Hepatocyte (in vitro differentiated cells): Measurements from ENCODE around the gene FBXO48. TPM values are rescaled to one million over a fixed set of nuclear protein-coding genes. Genes with fewer than 3 reads are reported as not detected.

Experiments
- DNase-seq: peaks from one replicate; pipeline ENCODE4 v3.0.0-alpha.2; 2016; ENCODE audit warnings: low spot score
- H2AFZ ChIP-seq: fragments of 200-600 bp; sonication (generic); 2 replicates; pipeline ENCODE4 v1.6.0; 2016; ENCODE audit warnings: antibody characterized with exemption, mild to moderate bottlenecking
- H3K27ac ChIP-seq: fragments of 200-600 bp; sonication (generic); 2 replicates; pipeline ENCODE4 v1.5.1; 2016; ENCODE audit warnings: mild to moderate bottlenecking
- H3K27me3 ChIP-seq: fragments of 200-600 bp; sonication (generic); 2 replicates; pipeline ENCODE4 v1.6.1; 2016
- H3K36me3 ChIP-seq: fragments of 200-600 bp; sonication (generic); replicated peaks from 2 replicates; pipeline ENCODE4 v1.5.1; 2016; ENCODE audit warnings: low read depth; ENCODE audit not compliant: insufficient read depth
- H3K4me1 ChIP-seq: fragments of 200-600 bp; sonication (generic); 2 replicates; pipeline ENCODE4 v1.5.1; 2016; ENCODE audit warnings: mild to moderate bottlenecking, moderate library complexity; ENCODE audit not compliant: insufficient read depth
- H3K4me2 ChIP-seq: fragments of 200-600 bp; sonication (generic); 2 replicates; pipeline ENCODE4 v1.6.0; 2016
- H3K4me3 ChIP-seq: fragments of 200-600 bp; sonication (generic); 2 replicates; pipeline ENCODE4 v1.5.1; 2016; ENCODE audit warnings: mild to moderate bottlenecking
- H3K79me2 ChIP-seq: fragments of 200-600 bp; sonication (generic); 2 replicates; pipeline ENCODE4 v1.6.0; 2017; ENCODE audit warnings: mild to moderate bottlenecking
- H3K9me2 ChIP-seq: fragments of 200-600 bp; sonication (generic); replicated peaks from 2 replicates; pipeline ENCODE4 v1.6.0; 2017; ENCODE audit warnings: mild to moderate bottlenecking; ENCODE audit not compliant: insufficient read depth
- H3K9me3 ChIP-seq: fragments of 200-600 bp; sonication (generic); 2 replicates; pipeline ENCODE4 v1.5.1; 2016; ENCODE audit warnings: low read depth, mild to moderate bottlenecking
- H4K20me1 ChIP-seq: fragments of 200-600 bp; sonication (generic); 2 replicates; pipeline ENCODE4 v1.6.0; 2016; ENCODE audit warnings: mild to moderate bottlenecking; ENCODE audit not compliant: insufficient read depth, poor library complexity, severe bottlenecking
- EZH2 ChIP-seq: fragments of 200-600 bp; sonication (generic); IDR thresholded peaks from 2 replicates; pipeline ENCODE4 v1.6.1; 2016; ENCODE audit warnings: antibody characterized with exemption, mild to moderate bottlenecking, borderline replicate concordance
- EZH2phosphoT487 ChIP-seq: fragments of 200-600 bp; sonication (generic); IDR thresholded peaks from one replicate; pipeline ENCODE4 v1.6.1; 2018; ENCODE audit warnings: antibody characterized with exemption, mild to moderate bottlenecking, low read depth, moderate library complexity; ENCODE audit not compliant: unreplicated experiment, severe bottlenecking
- WGBS: methylation state at CpG from one replicate; pipeline ENCODE4 v1.1.6; 2016; ENCODE audit warnings: low lambda C conversion rate; ENCODE audit errors: missing lambda C conversion rate; 5-methylcytosine and 5-hydroxymethylcytosine counted together
- polyA plus RNA-seq: library from polyadenylated mRNA; unstranded; fragments of >200 nt; fragmentation: Nextera tagmentation; extraction: Ambion mirVana; gene quantifications from 2 replicates; pipeline ENCODE4 v1.2.1, GENCODE V29; 2016
- total RNA-seq: library from RNA; depleted of rRNA; stranded (reverse); fragments of >200 nt; gene quantifications from 2 replicates; pipeline ENCODE4 v1.2.3, GENCODE V29; 2014
- TF ChIP-seq, protein P1 (sequence below): fragments of 200-600 bp; sonication (generic); IDR thresholded peaks from 2 replicates; pipeline ENCODE4 v1.5.1; 2016; ENCODE audit warnings: antibody characterized with exemption, mild to moderate bottlenecking; ENCODE audit not compliant: poor library complexity

FBXO48 gene
- total and polyA plus RNA-seq, 2 experiments from 2014 or later = 0.36 to 0.83 TPM

DNA sequence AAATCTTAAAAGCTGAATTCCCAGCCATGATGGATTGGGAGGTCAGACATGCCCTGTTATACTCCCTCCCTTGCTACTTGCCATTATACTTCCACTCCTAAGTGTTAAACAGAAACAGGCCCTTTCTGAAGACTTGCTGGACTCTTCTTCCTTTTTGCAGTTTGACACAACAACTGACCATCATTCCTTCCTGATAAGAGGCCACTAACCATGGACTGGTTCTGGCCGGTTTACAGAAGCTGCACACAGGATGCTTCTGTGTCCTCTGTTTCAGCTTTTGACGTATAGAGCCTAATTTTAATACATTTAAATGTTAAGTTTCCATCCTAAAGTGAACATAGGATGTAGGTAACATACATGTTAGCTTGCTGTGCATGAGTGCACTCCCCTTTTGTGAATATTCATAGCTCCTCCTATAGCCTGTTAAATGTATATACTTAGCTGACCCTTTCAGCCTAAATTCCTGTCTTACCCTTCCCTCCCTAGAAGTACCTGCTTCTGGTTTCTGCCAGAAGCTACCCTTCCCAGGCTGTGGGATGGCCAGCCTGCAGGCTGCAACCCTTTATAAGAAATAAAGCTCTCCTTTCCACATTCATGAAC is 13.2 kb downstream of the FBXO48 start:
- Histone ChIP-seq H3K27ac (no peak overlapping the region), H3K9me3 (no peaks in the 10 kb centered on the region), H3K27me3 (no peaks in the 10 kb centered on the region), H4K20me1 (no peaks in the 10 kb centered on the region), H2AFZ (no peak overlapping the region), H3K4me3 (no peak overlapping the region), H3K4me1 (peaks cover 6% of the 10 kb centered on the region), H3K4me2 (no peak overlapping the region), H3K9me2 (no peaks in the 10 kb centered on the region), H3K79me2 (no peaks in the 10 kb centered on the region), H3K36me3 (no peaks in the 10 kb centered on the region)
- 86% methylated on average over 2 of the region's 2 CpGs for WGBS
- TF ChIP-seq EZH2phosphoT487 = no peak
- TF ChIP-seq, protein P1, sequence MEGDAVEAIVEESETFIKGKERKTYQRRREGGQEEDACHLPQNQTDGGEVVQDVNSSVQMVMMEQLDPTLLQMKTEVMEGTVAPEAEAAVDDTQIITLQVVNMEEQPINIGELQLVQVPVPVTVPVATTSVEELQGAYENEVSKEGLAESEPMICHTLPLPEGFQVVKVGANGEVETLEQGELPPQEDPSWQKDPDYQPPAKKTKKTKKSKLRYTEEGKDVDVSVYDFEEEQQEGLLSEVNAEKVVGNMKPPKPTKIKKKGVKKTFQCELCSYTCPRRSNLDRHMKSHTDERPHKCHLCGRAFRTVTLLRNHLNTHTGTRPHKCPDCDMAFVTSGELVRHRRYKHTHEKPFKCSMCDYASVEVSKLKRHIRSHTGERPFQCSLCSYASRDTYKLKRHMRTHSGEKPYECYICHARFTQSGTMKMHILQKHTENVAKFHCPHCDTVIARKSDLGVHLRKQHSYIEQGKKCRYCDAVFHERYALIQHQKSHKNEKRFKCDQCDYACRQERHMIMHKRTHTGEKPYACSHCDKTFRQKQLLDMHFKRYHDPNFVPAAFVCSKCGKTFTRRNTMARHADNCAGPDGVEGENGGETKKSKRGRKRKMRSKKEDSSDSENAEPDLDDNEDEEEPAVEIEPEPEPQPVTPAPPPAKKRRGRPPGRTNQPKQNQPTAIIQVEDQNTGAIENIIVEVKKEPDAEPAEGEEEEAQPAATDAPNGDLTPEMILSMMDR = no peak
- TF ChIP-seq EZH2 = no peak
- DNase-seq = no peak

DNA sequence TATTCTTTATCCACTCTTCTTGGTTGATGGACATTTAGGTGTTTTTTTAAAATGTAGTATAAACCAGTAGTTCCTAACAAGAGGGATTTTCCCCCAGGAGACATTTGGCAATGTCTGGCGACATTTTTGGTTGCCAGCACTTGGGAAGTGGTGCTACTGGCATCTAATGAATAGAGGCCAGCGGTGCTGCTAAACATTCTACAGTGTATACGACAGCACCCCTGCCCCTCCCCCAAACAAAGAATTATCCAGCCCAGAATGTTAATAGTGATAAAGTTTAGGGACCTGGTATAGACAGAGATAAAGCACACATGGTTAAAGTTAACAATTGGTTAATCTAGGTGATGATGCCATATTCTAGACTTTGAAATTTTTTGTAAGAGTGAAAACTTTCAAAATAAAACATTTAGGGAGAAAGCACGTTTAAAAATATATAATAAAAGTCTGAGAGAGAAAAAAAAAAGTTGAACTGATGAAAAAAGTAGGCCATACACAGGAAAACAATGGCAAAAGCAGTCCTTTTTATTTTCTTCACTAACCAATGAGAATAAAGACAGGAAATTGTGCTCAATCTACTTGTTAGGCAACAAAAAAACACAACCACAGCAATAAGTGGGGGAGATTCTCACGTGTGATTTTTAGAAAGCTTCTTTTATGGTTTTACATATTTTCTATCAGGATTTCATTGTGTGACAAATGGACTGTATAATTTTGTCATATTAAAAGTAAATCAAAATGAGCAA is 14.8 kb downstream of the FBXO48 start:
- no peak overlapping the region for H3K27ac ChIP-seq
- H3K36me3 ChIP-seq = no peaks in the 10 kb centered on the region
- H2AFZ ChIP-seq = no peak overlapping the region
- H3K4me3 ChIP-seq = no peak overlapping the region
- no peaks in the 10 kb centered on the region for H3K4me1 ChIP-seq
- 91% methylated on average over 5 of the region's 5 CpGs for WGBS
- no peaks in the 10 kb centered on the region for H3K79me2 ChIP-seq
- H3K4me2 ChIP-seq = no peak overlapping the region
- H3K9me3 ChIP-seq = no peaks in the 10 kb centered on the region
- DNase-seq = no peak
- no peaks in the 10 kb centered on the region for H3K27me3 ChIP-seq
- no peaks in the 10 kb centered on the region for H4K20me1 ChIP-seq
- TF ChIP-seq EZH2 (no peak), EZH2phosphoT487 (no peak)
- no peaks in the 10 kb centered on the region for H3K9me2 ChIP-seq

DNA sequence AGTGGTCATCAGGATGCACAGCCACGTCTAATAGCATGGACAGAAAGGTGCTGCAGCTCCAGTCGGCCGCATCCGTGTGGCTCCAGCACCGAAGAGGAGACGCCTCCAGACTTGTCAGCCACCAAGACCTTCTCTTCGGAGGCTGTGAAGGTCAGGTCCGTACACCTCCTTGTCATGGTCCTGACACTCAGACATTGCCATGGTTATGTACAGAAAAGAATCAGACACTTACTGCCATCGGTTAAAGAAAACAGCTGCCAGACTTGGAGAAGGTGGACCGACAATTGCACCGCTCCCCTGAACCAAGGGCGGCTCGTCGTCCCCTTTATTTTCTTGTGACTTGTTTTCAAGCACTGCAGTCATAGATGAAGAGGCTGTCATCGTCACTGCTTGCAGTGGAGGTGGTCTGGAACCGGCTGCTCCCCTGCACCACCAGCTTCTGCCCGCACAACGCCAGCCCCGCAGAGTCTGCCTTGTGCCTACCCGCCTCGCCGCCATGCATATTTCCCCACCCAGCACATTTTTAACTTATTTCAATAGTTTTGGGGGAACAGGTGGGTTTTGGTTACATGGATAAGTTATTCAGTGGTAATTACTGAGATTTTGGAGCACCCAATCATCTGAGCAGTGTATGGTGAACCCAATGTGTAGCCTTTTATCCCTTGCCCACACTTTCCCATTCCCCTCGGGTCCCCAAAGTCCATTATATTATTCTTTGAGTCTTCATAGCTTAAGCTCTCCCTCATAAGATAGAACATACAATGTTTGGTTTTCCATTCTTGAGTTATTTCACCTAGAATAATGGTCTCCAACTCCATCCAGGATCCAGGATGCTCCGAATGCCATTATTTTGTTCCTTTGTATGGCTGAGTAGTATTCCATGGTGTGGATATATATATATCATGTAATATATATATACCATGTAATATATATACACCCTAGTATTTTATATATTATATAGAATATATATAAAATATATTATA is 18.1 kb downstream of the FBXO48 start:
- Histone ChIP-seq H3K27ac (no peak overlapping the region), H3K9me3 (no peaks in the 10 kb centered on the region), H3K27me3 (no peaks in the 10 kb centered on the region), H3K9me2 (no peaks in the 10 kb centered on the region), H3K79me2 (no peaks in the 10 kb centered on the region), H3K4me3 (no peak overlapping the region), H3K4me2 (no peak overlapping the region), H3K36me3 (no peaks in the 10 kb centered on the region), H3K4me1 (no peaks in the 10 kb centered on the region), H4K20me1 (no peaks in the 10 kb centered on the region), H2AFZ (no peak overlapping the region)
- no peak for DNase-seq
- TF ChIP-seq EZH2phosphoT487 (no peak), EZH2 (no peak)
- TF ChIP-seq, protein P1 = no peak
- 96% methylated on average over 23 of the region's 24 CpGs for WGBS
